HL-60/S4 (cell line): ENCODE results near the gene CCBE1.
"Not testable (repeated sequence)": the region's sequence is repeated elsewhere in the genome, so short reads cannot be mapped to it uniquely, and the experiment has no call there.

Experiments used
- in situ Hi-C: fragments of 300-500 bp; cut with MboI; formaldehyde crosslinking; loops from 2 replicates; pipeline ENCODE4 v1.14.3; 2022; ENCODE audit warnings: low sequenced_read_pairs

Gene CCBE1

GRCh38 chr18:59658941-59659340, 38.3 kb downstream of the CCBE1 start:
- in situ Hi-C loops, result no loop called here

- in situ Hi-C loops, result no loop called here
Observed at GRCh38 chr18:59657012-59657411, 40.2 kb downstream of the CCBE1 start.

GRCh38 chr18:59656373-59656887, 40.8 kb downstream of the CCBE1 start:
- in situ Hi-C loops, result no loop called here

GRCh38 chr18:59655676-59656075, 41.5 kb downstream of the CCBE1 start:
- in situ Hi-C loops, result no loop called here

GRCh38 chr18:59651071-59651470, 46.2 kb downstream of the CCBE1 start:
- in situ Hi-C loops, result no loop called here

- in situ Hi-C loops, result no loop called here
Observed at GRCh38 chr18:59650266-59650820, 46.9 kb downstream of the CCBE1 start.

GRCh38 chr18:59649591-59649990, 47.6 kb downstream of the CCBE1 start:
- in situ Hi-C loops, result no loop called here

GRCh38 chr18:59648469-59648868, 48.8 kb downstream of the CCBE1 start:
- in situ Hi-C loops, result not testable (repeated sequence)

- in situ Hi-C loops, result no loop called here
Observed at GRCh38 chr18:59646963-59647307, 50.3 kb downstream of the CCBE1 start.

GRCh38 chr18:59646228-59646962, 50.8 kb downstream of the CCBE1 start:
- in situ Hi-C loops, result no loop called here

GRCh38 chr18:59643740-59644139, 53.5 kb downstream of the CCBE1 start:
- in situ Hi-C loops, result no loop called here

- in situ Hi-C loops, result no loop called here
Observed at GRCh38 chr18:59640721-59641120, 56.5 kb downstream of the CCBE1 start.

- in situ Hi-C loops, result no loop called here
Observed at GRCh38 chr18:59639821-59640220, 57.4 kb downstream of the CCBE1 start.

- in situ Hi-C loops, result no loop called here
Observed at GRCh38 chr18:59639136-59639535, 58.1 kb downstream of the CCBE1 start.

- in situ Hi-C loops, result no loop called here
Observed at GRCh38 chr18:59633961-59634485, 63.2 kb downstream of the CCBE1 start.

- in situ Hi-C loops, result no loop called here
Observed at GRCh38 chr18:59633317-59633716, 63.9 kb downstream of the CCBE1 start.

- in situ Hi-C loops, result no loop called here
Observed at GRCh38 chr18:59631583-59632181, 65.5 kb downstream of the CCBE1 start.

GRCh38 chr18:59629894-59630293, 67.3 kb downstream of the CCBE1 start:
- in situ Hi-C loops, result no loop called here

GRCh38 chr18:59628995-59629394, 68.2 kb downstream of the CCBE1 start:
- in situ Hi-C loops, result no loop called here

GRCh38 chr18:59627414-59627813, 69.8 kb downstream of the CCBE1 start:
- in situ Hi-C loops, result no loop called here

GRCh38 chr18:59624369-59624765, 72.9 kb downstream of the CCBE1 start:
- in situ Hi-C loops, result no loop called here
